ENCODE results near the gene CLCNKA.
"Not testable (repeated sequence)": the region's sequence is repeated elsewhere in the genome, so short reads cannot be mapped to it uniquely, and the experiment has no call there.

Gene CLCNKA

GRCh38 chr1:16018308-16018707 is 3.5 kb upstream of the CLCNKA start:
- no peak for DNase-seq

GRCh38 chr1:16018749-16019643 is 2.8 kb upstream of the CLCNKA start:
- DNase-seq: no peak

- DNase-seq: no peak
Observed at GRCh38 chr1:16019644-16020277, 2.1 kb upstream of the CLCNKA start.

GRCh38 chr1:16020325-16020724 is 1.5 kb upstream of the CLCNKA start:
- no peak for DNase-seq

GRCh38 chr1:16020878-16021277 is 958 bp upstream of the CLCNKA start:
- DNase-seq: not testable (repeated sequence)

GRCh38 chr1:16022393-16022792 is 557 bp downstream of the CLCNKA start:
- no peak for DNase-seq

- DNase-seq: no peak
Observed at GRCh38 chr1:16023050-16023653, 1.3 kb downstream of the CLCNKA start.

- DNase-seq: not testable (repeated sequence)
Observed at GRCh38 chr1:16026302-16026701, 4.5 kb downstream of the CLCNKA start.

- DNase-seq: peak; percentile 56
Observed at GRCh38 chr1:16026723-16027484, 5.1 kb downstream of the CLCNKA start.

GRCh38 chr1:16028237-16029002 is 6.6 kb downstream of the CLCNKA start:
- no peak for DNase-seq

- DNase-seq: not testable (repeated sequence)
Observed at GRCh38 chr1:16029003-16029268, 7.1 kb downstream of the CLCNKA start.

GRCh38 chr1:16029288-16029687 is 7.5 kb downstream of the CLCNKA start:
- DNase-seq: no peak

GRCh38 chr1:16031551-16031950 is 9.7 kb downstream of the CLCNKA start:
- DNase-seq: no peak

- DNase-seq: no peak
Observed at GRCh38 chr1:16032388-16033102, 10.7 kb downstream of the CLCNKA start.

GRCh38 chr1:16033103-16033632 is 11.3 kb downstream of the CLCNKA start:
- not testable (repeated sequence) for DNase-seq

- DNase-seq: not testable (repeated sequence)
Observed at GRCh38 chr1:16036461-16036860, 14.6 kb downstream of the CLCNKA start.

- DNase-seq: no peak
Observed at GRCh38 chr1:16038620-16038912, 16.7 kb downstream of the CLCNKA start.

GRCh38 chr1:16039871-16040270 is 18.0 kb downstream of the CLCNKA start:
- DNase-seq: not testable (repeated sequence)

GRCh38 chr1:16041200-16041599 is 19.4 kb downstream of the CLCNKA start:
- DNase-seq: no peak

- DNase-seq: no peak
Observed at GRCh38 chr1:16042096-16042495, 20.3 kb downstream of the CLCNKA start.

GRCh38 chr1:16042654-16043053 is 20.8 kb downstream of the CLCNKA start:
- DNase-seq: not testable (repeated sequence)

- no peak for DNase-seq
Observed at GRCh38 chr1:16043521-16043920, 21.7 kb downstream of the CLCNKA start, which contains the start of gene CLCNKB. Gene CLCNKB (plus strand): TSS chr1:16043782. CDS start chr1:16044493, 711 bp downstream.

Measured in activated T-cell treated with anti-CD3 and anti-CD28 coated beads for 4 hours (primary cell).